Mucosa of stomach (tissue), 1 donor: ENCODE measurements around the gene ALKBH1.
A peak's percentile ranks its signal among the peaks of the same experiment; 100 is the strongest.
"Not testable (repeated sequence)": the region's sequence is repeated elsewhere in the genome, so short reads cannot be mapped to it uniquely, and the experiment has no call there.

Experiments
- H3K27me3 ChIP-seq: one replicate; pipeline ENCODE4 v1.7.0; 2013; ENCODE audit warnings: mild to moderate bottlenecking, low read length; ENCODE audit not compliant: control insufficient read depth, insufficient read depth
- H3K36me3 ChIP-seq: one replicate; pipeline ENCODE4 v1.7.0; 2013; ENCODE audit warnings: low read length; ENCODE audit not compliant: control insufficient read depth, insufficient read depth
- H3K4me1 ChIP-seq: one replicate; pipeline ENCODE4 v1.7.0; 2013; ENCODE audit warnings: mild to moderate bottlenecking, low read length; ENCODE audit not compliant: control insufficient read depth, insufficient read depth
- H3K4me3 ChIP-seq: one replicate; pipeline ENCODE4 v1.7.0; 2013; ENCODE audit warnings: low read length
- H3K9ac ChIP-seq: one replicate; pipeline ENCODE4 v1.7.0; 2013; ENCODE audit warnings: mild to moderate bottlenecking, low read length, moderate library complexity
- H3K9me3 ChIP-seq: one replicate; pipeline ENCODE4 v1.7.0; 2013; ENCODE audit warnings: mild to moderate bottlenecking, low read length, moderate library complexity; ENCODE audit not compliant: control insufficient read depth
- donor health status: Pancreatic carcinoma.

Gene ALKBH1

GRCh38 chr14:77640756-77641533 lies 66.9 kb downstream of the ALKBH1 start:
- no peak overlapping the region for H3K4me3 ChIP-seq
- H3K4me1 ChIP-seq: peaks cover 31% of the 10 kb centered on the region
- no peaks in the 10 kb centered on the region for H3K9me3 ChIP-seq
- no peaks in the 10 kb centered on the region for H3K27me3 ChIP-seq
- peak overlapping the region; percentile 63 for H3K9ac ChIP-seq
- H3K36me3 ChIP-seq: no peaks in the 10 kb centered on the region

GRCh38 chr14:77638771-77639171 lies 69.1 kb downstream of the ALKBH1 start:
- Histone ChIP-seq H3K36me3 (no peaks in the 10 kb centered on the region), H3K27me3 (no peaks in the 10 kb centered on the region), H3K4me1 (peaks cover 29% of the 10 kb centered on the region), H3K4me3 (no peak overlapping the region), H3K9ac (no peak overlapping the region), H3K9me3 (no peaks in the 10 kb centered on the region)

- H3K27me3 ChIP-seq, H3K9me3 ChIP-seq, H3K36me3 ChIP-seq, H3K9ac ChIP-seq, H3K4me3 ChIP-seq: not testable (repeated sequence)
- H3K4me1 ChIP-seq: peaks cover 15% of the 10 kb centered on the region
These were observed 72.0 kb downstream of the ALKBH1 start for GRCh38 chr14:77635869-77636268.

- not testable (repeated sequence) for H3K36me3 ChIP-seq, H3K4me3 ChIP-seq, H3K27me3 ChIP-seq, H3K9ac ChIP-seq, H3K9me3 ChIP-seq
- H3K4me1 ChIP-seq: peaks cover 15% of the 10 kb centered on the region
These were observed 72.4 kb downstream of the ALKBH1 start for GRCh38 chr14:77635466-77635865.

GRCh38 chr14:77630111-77630510 lies 77.7 kb downstream of the ALKBH1 start:
- H3K4me1 ChIP-seq: no peaks in the 10 kb centered on the region
- H3K27me3 ChIP-seq: no peaks in the 10 kb centered on the region
- no peaks in the 10 kb centered on the region for H3K9me3 ChIP-seq
- no peaks in the 10 kb centered on the region for H3K36me3 ChIP-seq
- no peak overlapping the region for H3K4me3 ChIP-seq
- H3K9ac ChIP-seq: no peak overlapping the region

GRCh38 chr14:77625360-77625759 lies 82.5 kb downstream of the ALKBH1 start:
- Histone ChIP-seq H3K4me3 (no peak overlapping the region), H3K27me3 (no peaks in the 10 kb centered on the region), H3K36me3 (no peaks in the 10 kb centered on the region), H3K9ac (no peak overlapping the region), H3K4me1 (peaks cover 13% of the 10 kb centered on the region), H3K9me3 (no peaks in the 10 kb centered on the region)

GRCh38 chr14:77623201-77623600 lies 84.6 kb downstream of the ALKBH1 start:
- H3K4me3 ChIP-seq: no peak overlapping the region
- H3K36me3 ChIP-seq: no peaks in the 10 kb centered on the region
- H3K9me3 ChIP-seq: no peaks in the 10 kb centered on the region
- peaks cover 13% of the 10 kb centered on the region for H3K4me1 ChIP-seq
- H3K27me3 ChIP-seq: no peaks in the 10 kb centered on the region
- no peak overlapping the region for H3K9ac ChIP-seq
